HepG2 (cell line): Measurements from ENCODE around the gene FCN1. TPM values are rescaled to one million over a fixed set of nuclear protein-coding genes. Genes with fewer than 3 reads are reported as not detected.

ENCODE experiments used
- ATAC-seq: fragments of 200-7000 bp; cut with Tn5 transposase; 3 replicates; pipeline ENCODE4 v1.9.1; 2020; ENCODE audit warnings: mild to moderate bottlenecking, moderate library complexity
- BruUV-seq: library from RNA; stranded (reverse); fragments of 400-500 nt; replicated peaks from 2 replicates; lab custom pipeline; 2021; lab: Mats Ljungman, UMichigan
- CTCF ChIA-PET: fragments of 300-600 bp; formaldehyde crosslinking; extraction: SDS; loops from one replicate; lab custom pipeline; 2021; ENCODE audit warnings: low total read pairs, inconsistent platforms, low intra/inter-chr PET ratio; lab: Yijun Ruan, JAX
- POLR2A ChIA-PET: fragments of 350-600 bp; sonication (Branson Sonifier 250); formaldehyde crosslinking; loops from one replicate; lab custom pipeline; 2020; ENCODE audit warnings: antibody characterized with exemption, inconsistent platforms; lab: Yijun Ruan, JAX
- DNase-seq: peaks from one replicate; pipeline ENCODE4 v3.0.0-alpha.2; 2015; ENCODE audit warnings: low spot score
- FAIRE-seq: peaks from 3 replicates; lab custom pipeline; 2011; peaks lifted over from hg19 to GRCh38; lab: Jason Lieb, UNC
- H2AFZ ChIP-seq: one replicate; pipeline ENCODE4 v1.6.1; 2011; ENCODE audit warnings: low read length, inconsistent platforms
- H3K27ac ChIP-seq: fragments of 300-600 bp; 3 replicates; pipeline ENCODE4 v1.8.0; 2011; ENCODE audit warnings: mixed run types, mild to moderate bottlenecking, mixed read lengths, low read length, inconsistent platforms; ENCODE audit not compliant: insufficient read depth; ENCODE audit errors: extremely low read length
- H3K27me3 ChIP-seq, 2 experiments: fragments of 200-600 bp in 1 of 2; 2 replicates in 1 of 2; 3 replicates in 1 of 2; pipeline versions ENCODE4 v1.6.0 to v1.8.0; 2011; ENCODE audit warnings: low read length in 2 of 2, mild to moderate bottlenecking in 2 of 2, moderate library complexity in 2 of 2, inconsistent platforms in 1 of 2; ENCODE audit not compliant: insufficient read depth in 2 of 2, control insufficient read depth in 1 of 2
- H3K36me3 ChIP-seq, 2 experiments: fragments of 200-600 bp in 1 of 2; replicated peaks in 1 of 2; 2 replicates in 1 of 2; 3 replicates in 1 of 2; pipeline versions ENCODE4 v1.5.1 to v1.8.0; 2011; ENCODE audit warnings: low read length in 2 of 2, inconsistent platforms in 1 of 2; ENCODE audit not compliant: insufficient read depth in 2 of 2, control insufficient read depth in 1 of 2
- H3K4me1 ChIP-seq: 2 replicates; pipeline ENCODE4 v1.5.1; 2012; ENCODE audit warnings: low read length, inconsistent platforms; ENCODE audit not compliant: insufficient read depth
- H3K4me2 ChIP-seq: 2 replicates; pipeline ENCODE4 v1.6.0; 2011; ENCODE audit warnings: low read depth, low read length, inconsistent platforms
- H3K4me3 ChIP-seq, 3 experiments: fragments of 200-600 bp in 1 of 3; sonication (generic), shearing (Covaris generic) in 1 of 3; replicated peaks in 1 of 3; 2 replicates each; pipeline ENCODE4 v1.5.1; 2011 to 2016; ENCODE audit warnings: low read length in 3 of 3, inconsistent platforms in 2 of 3, low read depth in 2 of 3, mild to moderate bottlenecking in 2 of 3, control low read depth in 1 of 3, mixed read lengths in 1 of 3; ENCODE audit not compliant: insufficient read depth in 1 of 3
- H3K79me2 ChIP-seq: one replicate; pipeline ENCODE4 v1.6.1; 2011; ENCODE audit warnings: low read length, inconsistent platforms; ENCODE audit not compliant: insufficient read depth
- H3K9ac ChIP-seq: 2 replicates; pipeline ENCODE4 v1.6.0; 2011; ENCODE audit warnings: mild to moderate bottlenecking, low read depth, low read length, inconsistent platforms; ENCODE audit not compliant: insufficient read depth
- H3K9me3 ChIP-seq: 2 replicates; pipeline ENCODE4 v1.5.1; 2012; ENCODE audit warnings: mild to moderate bottlenecking, low read length
- H4K20me1 ChIP-seq: 2 replicates; pipeline ENCODE4 v1.6.0; 2011; ENCODE audit warnings: inconsistent platforms, mild to moderate bottlenecking, low read length, moderate library complexity; ENCODE audit not compliant: insufficient read depth
- CHD2 ChIP-seq: IDR thresholded peaks from 2 replicates; pipeline ENCODE4 v1.6.1; 2011; ENCODE audit warnings: low read depth, low read length, improper control_type of control experiment
- JDP2 ChIP-seq: sonication (generic); formaldehyde crosslinking; IDR thresholded peaks from 2 replicates; pipeline ENCODE4 v1.8.1; 2022; ENCODE audit warnings: missing genetic modification reagents, borderline replicate concordance
- PPARG ChIP-seq: conservative IDR thresholded peaks from 2 replicates; pipeline ENCODE4 v1.6.1; 2016; ENCODE audit warnings: missing biosample characterization, missing genetic modification reagents
- ZC3H13 ChIP-seq: sonication (generic); formaldehyde crosslinking; IDR thresholded peaks from 2 replicates; pipeline ENCODE4 v1.8.1; 2023; ENCODE audit warnings: mild to moderate bottlenecking, missing genetic modification reagents, moderate library complexity
- ZFAT ChIP-seq: sonication (generic); formaldehyde crosslinking; conservative IDR thresholded peaks from 2 replicates; pipeline ENCODE4 v1.8.1; 2023; ENCODE audit warnings: missing genetic modification reagents, inconsistent platforms
- ZNF326 ChIP-seq: sonication (generic); formaldehyde crosslinking; IDR thresholded peaks from 2 replicates; pipeline ENCODE4 v1.4.0; 2020; ENCODE audit warnings: missing genetic modification reagents, borderline replicate concordance
- ZNF343 ChIP-seq: sonication (generic); formaldehyde crosslinking; IDR thresholded peaks from 2 replicates; pipeline ENCODE4 v1.4.0; 2020; ENCODE audit warnings: mild to moderate bottlenecking, missing genetic modification reagents
- ZNF510 ChIP-seq: sonication (generic); formaldehyde crosslinking; IDR thresholded peaks from 2 replicates; pipeline ENCODE4 v1.4.0; 2020; ENCODE audit warnings: low read depth, mild to moderate bottlenecking, missing genetic modification reagents
- ZNF572 ChIP-seq: sonication (generic); formaldehyde crosslinking; IDR thresholded peaks from 2 replicates; pipeline ENCODE4 v1.5.1; 2020; ENCODE audit warnings: mild to moderate bottlenecking, missing genetic modification reagents
- ZSCAN31 ChIP-seq: sonication (generic); formaldehyde crosslinking; IDR thresholded peaks from 2 replicates; pipeline ENCODE4 v1.5.0; 2020; ENCODE audit warnings: low read depth, mild to moderate bottlenecking, missing genetic modification reagents
- WGBS: methylation state at CpG from one replicate; pipeline ENCODE4 v1.1.6; 2017; ENCODE audit warnings: low lambda C conversion rate; 5-methylcytosine and 5-hydroxymethylcytosine counted together
- in situ Hi-C: cut with HindIII; loops from 2 replicates; pipeline ENCODE4 v1.10.0; 2017; ENCODE audit warnings: low pct_unique_long_range_greater_than_20kb; ENCODE audit not compliant: extremely low pct_ligation_motif_present
- intact Hi-C: fragments of 100-400 bp; cut with micrococcal nuclease; formaldehyde crosslinking; loops from one replicate; pipeline ENCODE4 v1.10.0; 2022; ENCODE audit not compliant: unreplicated experiment
- polyA plus RNA-seq, 8 experiments: library from polyadenylated mRNA; depleted of rRNA in 3 of 8; stranded (reverse) in 7 of 8; unstranded in 1 of 8; fragments of >200 nt; fragmentation: Illumina TruSeq in 4 of 8; extraction: Trizol in 4 of 8; gene quantifications; 2 replicates each; pipeline versions ENCODE4 v1.2.1 to v1.2.3, GENCODE V29; 2011 to 2016; ENCODE audit warnings: low read depth in 4 of 8, missing spikeins in 1 of 8, mixed read lengths in 1 of 8; ENCODE audit not compliant: insufficient read depth in 1 of 8
- total RNA-seq, 5 experiments: library from RNA; depleted of rRNA; stranded (reverse); fragments of >200 nt; fragmentation: Illumina TruSeq; extraction: Trizol; gene quantifications; 2 replicates each; pipeline ENCODE4 v1.2.3, GENCODE V29; 2016; ENCODE audit warnings: low read depth in 1 of 5

The FCN1 gene
- total and polyA plus RNA-seq, 2 of the 13 experiments (the other 11 are each of a cell fraction or from before 2014, with no cell fraction given), result not detected

GRCh38 chr9:134915046-134915985, 2.4 kb downstream of the FCN1 start:
- CTCF ChIA-PET, result no interaction called here
- in situ Hi-C loops, result no loop called here
- intact Hi-C loops, result no loop called here
- H2AFZ ChIP-seq, result no peak overlapping the region
- no peaks in the 10 kb centered on the region for H3K79me2 ChIP-seq
- H3K9me3 ChIP-seq, result no peaks in the 10 kb centered on the region
- no peaks in the 10 kb centered on the region for H3K36me3 ChIP-seq
- peaks cover 10 to 60% of the 10 kb centered on the region in 2 experiments; a peak in 4 of 5 replicates for H3K27me3 ChIP-seq
- no peak overlapping the region for H3K27ac ChIP-seq
- TF ChIP-seq ZNF572 (CRISPR knock-in tag) (no peak), JDP2 (CRISPR knock-in tag) (no peak), ZNF326 (no peak), ZSCAN31 (CRISPR knock-in tag) (no peak), CHD2 (no peak), PPARG (CRISPR knock-in tag) (no peak), ZFAT (no peak), ZNF343 (CRISPR knock-in tag) (no peak), ZNF510 (CRISPR knock-in tag) (no peak), ZC3H13 (no peak)
- TF ChIP-seq, all 625 proteins: peak for 0
- Histone ChIP-seq H3K9ac (no peak overlapping the region), H3K4me3 (no peak overlapping the region), H3K4me2 (no peak overlapping the region), H4K20me1 (no peaks in the 10 kb centered on the region), H3K4me1 (no peaks in the 10 kb centered on the region)
- WGBS, result 8% methylated on average over 8 of the region's 26 CpGs
- POLR2A ChIA-PET, result no interaction called here
- ATAC-seq (no peak), DNase-seq (no peak), FAIRE-seq (no peak)
- BruUV-seq, result no TSS peak
